ENCODE data around the gene GNAT1. TPM values are rescaled to one million over a fixed set of nuclear protein-coding genes. Genes with fewer than 3 reads are reported as not detected.

Gene GNAT1
- polyA plus RNA-seq, 1 donor (not counting 4 experiments of a cell fraction or from before 2014, with no cell fraction given), result 0.12 TPM

DNA sequence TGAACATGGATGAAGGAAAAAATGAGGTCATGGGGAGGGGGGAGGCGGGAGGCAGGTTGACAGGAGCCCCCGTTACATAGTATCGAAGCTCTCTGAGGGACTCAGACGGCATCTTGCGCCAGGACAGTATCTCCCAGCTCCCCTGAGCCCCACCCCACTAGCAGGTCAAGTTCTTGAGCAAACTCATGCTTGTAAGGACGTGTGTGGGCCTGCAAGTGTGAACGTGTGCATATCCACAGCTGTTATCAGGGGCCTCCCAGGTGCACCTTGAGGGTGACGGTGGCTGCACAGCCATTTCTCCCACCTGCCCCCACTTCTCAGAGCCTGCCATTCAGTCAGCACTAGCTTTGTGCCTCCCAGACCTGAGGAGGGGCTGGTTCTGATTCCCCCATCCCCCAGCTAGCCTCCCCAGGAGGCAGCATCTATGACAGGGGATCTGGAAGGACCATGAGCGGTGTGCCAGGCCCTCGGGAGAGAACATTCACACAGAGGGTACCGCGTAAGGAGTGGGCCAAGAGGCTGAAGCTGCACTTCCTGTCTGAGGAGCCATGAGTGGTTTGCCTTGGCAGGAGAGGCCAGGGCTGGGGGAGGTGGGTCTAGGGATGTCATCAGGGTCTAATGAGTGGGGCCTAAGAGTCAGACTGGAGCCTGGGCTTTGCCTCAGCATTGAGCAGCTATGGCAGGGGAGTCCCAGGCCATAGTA lies 33.4 kb upstream of the GNAT1 start:
- H3K27ac ChIP-seq (ENCODE audit: control insufficient read depth, insufficient read depth, low read length), result peak overlapping the region; percentile 77
- no peaks in the 10 kb centered on the region for H4K20me1 ChIP-seq (ENCODE audit: control insufficient read depth, extremely low read depth, insufficient read depth, low read length)
- FAIRE-seq, result peak; percentile 99
- peaks cover 13% of the 10 kb centered on the region for H3K9me1 ChIP-seq (ENCODE audit: control insufficient read depth, extremely low read depth, insufficient read depth, low read length)
- H3K9me3 ChIP-seq (ENCODE audit: control insufficient read depth, low read depth, low read length), result no peaks in the 10 kb centered on the region
- no peak overlapping the region for H2AFZ ChIP-seq (ENCODE audit: control insufficient read depth, low read length)
- H3K9ac ChIP-seq (ENCODE audit: control insufficient read depth, extremely low read depth, insufficient read depth, low read length), result peak overlapping the region; percentile 86
- peak overlapping the region; percentile 99 for H3K4me2 ChIP-seq (ENCODE audit: control insufficient read depth, extremely low read depth, insufficient read depth, low read depth, low read length)
- H3K36me3 ChIP-seq (ENCODE audit: control insufficient read depth in 2 of 2, extremely low read depth in 1 of 2, insufficient read depth in 2 of 2, low read length in 2 of 2), result peaks cover 22 to 40% of the 10 kb centered on the region in 2 experiments
- TF ChIP-seq, protein P1, sequence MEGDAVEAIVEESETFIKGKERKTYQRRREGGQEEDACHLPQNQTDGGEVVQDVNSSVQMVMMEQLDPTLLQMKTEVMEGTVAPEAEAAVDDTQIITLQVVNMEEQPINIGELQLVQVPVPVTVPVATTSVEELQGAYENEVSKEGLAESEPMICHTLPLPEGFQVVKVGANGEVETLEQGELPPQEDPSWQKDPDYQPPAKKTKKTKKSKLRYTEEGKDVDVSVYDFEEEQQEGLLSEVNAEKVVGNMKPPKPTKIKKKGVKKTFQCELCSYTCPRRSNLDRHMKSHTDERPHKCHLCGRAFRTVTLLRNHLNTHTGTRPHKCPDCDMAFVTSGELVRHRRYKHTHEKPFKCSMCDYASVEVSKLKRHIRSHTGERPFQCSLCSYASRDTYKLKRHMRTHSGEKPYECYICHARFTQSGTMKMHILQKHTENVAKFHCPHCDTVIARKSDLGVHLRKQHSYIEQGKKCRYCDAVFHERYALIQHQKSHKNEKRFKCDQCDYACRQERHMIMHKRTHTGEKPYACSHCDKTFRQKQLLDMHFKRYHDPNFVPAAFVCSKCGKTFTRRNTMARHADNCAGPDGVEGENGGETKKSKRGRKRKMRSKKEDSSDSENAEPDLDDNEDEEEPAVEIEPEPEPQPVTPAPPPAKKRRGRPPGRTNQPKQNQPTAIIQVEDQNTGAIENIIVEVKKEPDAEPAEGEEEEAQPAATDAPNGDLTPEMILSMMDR (optimal IDR thresholded peaks at IDR 0.05 in 1 of 3, IDR thresholded peaks at IDR 0.05 in 1 of 3, conservative IDR thresholded peaks at IDR 0.05 in 1 of 3; ENCODE audit: extremely low read depth in 1 of 3, insufficient read depth in 2 of 3, low read length in 3 of 3), result no peak
- TF ChIP-seq EZH2 (IDR thresholded peaks at IDR 0.05; ENCODE audit: low read length), result no peak
- H3K79me2 ChIP-seq (ENCODE audit: control insufficient read depth, insufficient read depth, low read length), result peaks cover 76% of the 10 kb centered on the region
- H3K4me3 ChIP-seq (ENCODE audit: control insufficient read depth in 2 of 3, extremely low read depth in 1 of 3, insufficient read depth in 2 of 3, low read depth in 1 of 3, low read length in 3 of 3), result peak overlapping the region; percentile 85 to 91 (median 88)
- dilution Hi-C loops (cut with MboI; ENCODE audit: extremely low pct_ligation_motif_present, low sequenced_read_pairs), result no loop called here
- peak; percentile 92 for DNase-seq (ENCODE audit: low read depth, low spot score)
- peaks cover 63% of the 10 kb centered on the region for H3K4me1 ChIP-seq (ENCODE audit: control insufficient read depth, extremely low read depth, insufficient read depth, low read length)
- no peaks in the 10 kb centered on the region for H3K27me3 ChIP-seq (ENCODE audit: control insufficient read depth, extremely low read depth, insufficient read depth, low read length)

DNA sequence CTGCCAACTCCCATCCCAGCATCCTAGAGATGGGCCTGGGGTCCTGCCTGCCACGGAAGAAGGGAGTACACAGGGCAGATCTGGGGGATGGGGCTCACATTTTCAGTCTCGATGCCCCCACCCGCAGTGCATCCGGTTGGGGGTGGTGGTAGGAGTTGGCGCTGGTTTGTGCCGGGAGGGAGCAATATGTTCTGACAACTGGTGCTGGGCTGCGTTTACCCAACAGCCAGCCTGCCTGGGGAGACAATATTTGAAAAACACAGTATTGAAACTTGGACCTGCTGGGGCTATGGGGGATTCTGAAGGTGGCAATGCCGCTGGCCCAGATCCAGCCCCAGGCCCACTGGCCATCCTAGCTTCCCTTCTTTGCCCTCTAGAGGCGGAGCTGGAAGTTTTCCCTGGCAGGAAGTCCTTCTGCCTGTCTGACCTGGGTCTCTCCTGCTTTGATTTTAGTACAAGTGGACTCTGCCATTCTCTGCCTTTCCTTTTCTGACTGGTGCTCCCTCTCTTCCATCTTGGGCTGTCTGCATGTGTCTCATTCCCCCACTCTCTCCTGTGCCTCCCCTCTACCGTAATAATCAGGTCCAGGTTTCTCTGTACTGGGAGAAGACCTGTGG lies 32.8 kb upstream of the GNAT1 start:
- Histone ChIP-seq H3K36me3 (ENCODE audit: control insufficient read depth in 2 of 2, extremely low read depth in 1 of 2, insufficient read depth in 2 of 2, low read length in 2 of 2) (peaks cover 23 to 47% of the 10 kb centered on the region in 2 experiments), H3K27ac (ENCODE audit: control insufficient read depth, insufficient read depth, low read length) (peak overlapping the region; percentile 77), H3K79me2 (ENCODE audit: control insufficient read depth, insufficient read depth, low read length) (peaks cover 77% of the 10 kb centered on the region), H3K4me2 (ENCODE audit: control insufficient read depth, extremely low read depth, insufficient read depth, low read depth, low read length) (peak overlapping the region; percentile 99), H2AFZ (ENCODE audit: control insufficient read depth, low read length) (no peak overlapping the region), H3K9ac (ENCODE audit: control insufficient read depth, extremely low read depth, insufficient read depth, low read length) (peak overlapping the region; percentile 67), H3K4me3 (ENCODE audit: control insufficient read depth in 2 of 3, extremely low read depth in 1 of 3, insufficient read depth in 2 of 3, low read depth in 1 of 3, low read length in 3 of 3) (peak overlapping the region; percentile 12 to 91 (median 85)), H4K20me1 (ENCODE audit: control insufficient read depth, extremely low read depth, insufficient read depth, low read length) (no peaks in the 10 kb centered on the region), H3K9me1 (ENCODE audit: control insufficient read depth, extremely low read depth, insufficient read depth, low read length) (peaks cover 13% of the 10 kb centered on the region), H3K9me3 (ENCODE audit: control insufficient read depth, low read depth, low read length) (no peaks in the 10 kb centered on the region), H3K27me3 (ENCODE audit: control insufficient read depth, extremely low read depth, insufficient read depth, low read length) (no peaks in the 10 kb centered on the region), H3K4me1 (ENCODE audit: control insufficient read depth, extremely low read depth, insufficient read depth, low read length) (peaks cover 65% of the 10 kb centered on the region)
- no peak for TF ChIP-seq EZH2 (IDR thresholded peaks at IDR 0.05; ENCODE audit: low read length)
- TF ChIP-seq, protein P1 (optimal IDR thresholded peaks at IDR 0.05 in 1 of 3, IDR thresholded peaks at IDR 0.05 in 1 of 3, conservative IDR thresholded peaks at IDR 0.05 in 1 of 3; ENCODE audit: extremely low read depth in 1 of 3, insufficient read depth in 2 of 3, low read length in 3 of 3), result peak in 1 of 3 experiments; percentile 35
- peak; percentile 17 for FAIRE-seq
- DNase-seq (ENCODE audit: low read depth, low spot score), result no peak
- dilution Hi-C loops (cut with MboI; ENCODE audit: extremely low pct_ligation_motif_present, low sequenced_read_pairs), result no loop called here
